DMS153 treated with DMSO at 0.1 percent for 48 hours (cell line): Measurements from ENCODE around the gene DBT.
"Not testable (repeated sequence)": the region's sequence is repeated elsewhere in the genome, so short reads cannot be mapped to it uniquely, and the experiment has no call there.

Experiments used
- DNase-seq: peaks from one replicate; lab custom pipeline; 2025; ENCODE audit not compliant: unreplicated experiment; lab: John Stamatoyannopoulos, UW

Gene DBT

GRCh38 chr1:100202703-100203102 lies 46.9 kb downstream of the DBT start:
- DNase-seq, result not testable (repeated sequence)

- DNase-seq, result not testable (repeated sequence)
These were observed 49.6 kb downstream of the DBT start for GRCh38 chr1:100200060-100200459.

GRCh38 chr1:100198596-100198995 lies 51.0 kb downstream of the DBT start:
- DNase-seq, result no peak

- DNase-seq, result no peak
These were observed 61.0 kb downstream of the DBT start for GRCh38 chr1:100188617-100189016.

GRCh38 chr1:100187912-100188311 lies 61.7 kb downstream of the DBT start:
- DNase-seq, result no peak

GRCh38 chr1:100184536-100184935 lies 65.1 kb downstream of the DBT start:
- DNase-seq, result no peak

GRCh38 chr1:100183370-100183769 lies 66.3 kb downstream of the DBT start:
- no peak for DNase-seq

- DNase-seq, result no peak
These were observed 71.5 kb downstream of the DBT start, which contains the start of gene LRRC39 for GRCh38 chr1:100178091-100178490. LRRC39 (minus strand) TSS chr1:100178256; CDS start chr1:100168516, 9,740 bp downstream.

- DNase-seq, result no peak
These were observed 72.2 kb downstream of the DBT start for GRCh38 chr1:100177295-100178041.

GRCh38 chr1:100168051-100168450 lies 81.6 kb downstream of the DBT start:
- no peak for DNase-seq

- DNase-seq, result no peak
These were observed 84.9 kb downstream of the DBT start for GRCh38 chr1:100164702-100165101.

- DNase-seq, result no peak
These were observed 85.4 kb downstream of the DBT start for GRCh38 chr1:100164216-100164615.

GRCh38 chr1:100162881-100163280 lies 86.8 kb downstream of the DBT start:
- no peak for DNase-seq

GRCh38 chr1:100152271-100152670 lies 97.4 kb downstream of the DBT start:
- no peak for DNase-seq

- no peak for DNase-seq
These were observed 98.0 kb downstream of the DBT start for GRCh38 chr1:100151679-100152078.

- DNase-seq, result no peak
These were observed 101.8 kb downstream of the DBT start for GRCh38 chr1:100147875-100148274.

- no peak for DNase-seq
These were observed 102.7 kb downstream of the DBT start for GRCh38 chr1:100146958-100147357.

GRCh38 chr1:100145116-100145515 lies 104.5 kb downstream of the DBT start:
- no peak for DNase-seq

- no peak for DNase-seq
These were observed 107.3 kb downstream of the DBT start for GRCh38 chr1:100142343-100142742.

GRCh38 chr1:100141192-100141591 lies 108.4 kb downstream of the DBT start:
- no peak for DNase-seq

GRCh38 chr1:100137602-100138001 lies 112.0 kb downstream of the DBT start:
- no peak for DNase-seq
